ENCODE data around the gene DTX3.

DNA sequence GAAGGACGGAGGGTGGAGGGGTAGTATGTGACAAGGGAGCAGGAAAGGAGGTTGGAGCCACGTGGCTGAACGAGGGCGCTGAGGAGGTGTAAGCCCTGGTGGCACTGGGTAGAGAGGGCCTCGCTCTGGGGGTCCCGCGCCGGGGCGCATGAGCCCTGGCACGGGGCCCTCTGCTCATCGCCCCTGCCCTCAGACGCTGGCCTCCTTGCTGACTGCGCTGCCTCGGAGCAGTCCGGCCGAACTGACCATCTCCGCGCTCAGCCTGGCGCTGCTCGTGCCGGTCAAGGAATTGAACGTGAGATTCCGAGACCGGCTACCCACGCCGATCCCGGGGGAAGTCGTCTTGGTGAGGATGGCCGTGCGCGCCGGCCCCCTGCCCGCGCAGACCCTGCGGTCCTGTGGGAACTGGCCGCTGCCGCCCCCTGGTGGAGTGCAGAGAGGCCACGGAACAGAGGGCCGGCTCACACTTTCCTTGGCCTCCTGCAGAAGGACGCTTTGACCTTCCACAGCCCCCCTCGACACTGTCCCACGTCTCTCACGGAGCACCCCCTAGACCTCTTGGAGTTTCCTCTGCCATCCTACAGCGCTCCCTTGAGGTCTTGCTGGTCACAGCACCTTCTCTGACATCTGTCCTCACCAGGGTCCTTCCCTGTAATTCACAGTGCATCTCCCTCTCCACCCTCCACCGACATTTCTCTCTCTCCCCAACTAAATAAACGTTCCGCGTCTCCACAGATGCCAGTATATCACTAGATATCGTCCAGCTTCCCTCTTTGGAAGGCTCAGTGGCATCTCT, 17.1 kb downstream of the DTX3 start:
- TF ChIP-seq CTCF (IDR thresholded peaks at IDR 0.05; ENCODE audit: low read depth, low read length, poor library complexity, severe bottlenecking) (peak; percentile 90), EZH2phosphoT487 (IDR thresholded peaks at IDR 0.05; ENCODE audit: borderline replicate concordance, low read length) (no peak)
